Mesendoderm (in vitro differentiated cells): ENCODE data around the gene GJA5. TPM values are rescaled to one million over a fixed set of nuclear protein-coding genes. Genes with fewer than 3 reads are reported as not detected.
A peak's percentile ranks its signal among the peaks of the same experiment; 100 is the strongest.

Experiments
- DNase-seq: peaks from one replicate; pipeline ENCODE4 v3.0.0; 2013
- H2AK5ac ChIP-seq: 2 replicates; pipeline ENCODE4 v1.6.1; 2013; ENCODE audit warnings: low read length, inconsistent platforms
- H2BK120ac ChIP-seq: 2 replicates; pipeline ENCODE4 v1.6.1; 2013; ENCODE audit warnings: low read depth, mild to moderate bottlenecking, low read length, moderate library complexity, mixed read lengths
- H2BK15ac ChIP-seq: replicated peaks from 2 replicates; pipeline ENCODE4 v1.6.1; 2013; ENCODE audit warnings: low read depth, mild to moderate bottlenecking, moderate library complexity
- H2BK5ac ChIP-seq: 2 replicates; pipeline ENCODE4 v1.6.1; 2013; ENCODE audit warnings: low read length, inconsistent platforms
- H3K18ac ChIP-seq: 2 replicates; pipeline ENCODE4 v1.6.1; 2013; ENCODE audit warnings: mild to moderate bottlenecking, low read length, mixed read lengths
- H3K23ac ChIP-seq: one replicate; pipeline ENCODE4 v1.6.1; 2013; ENCODE audit warnings: low read length
- H3K27ac ChIP-seq: 2 replicates; pipeline ENCODE4 v1.5.1; 2013; ENCODE audit warnings: low read depth, mild to moderate bottlenecking, inconsistent platforms, low read length, moderate library complexity
- H3K27me3 ChIP-seq: 2 replicates; pipeline ENCODE4 v1.6.1; 2013; ENCODE audit warnings: low read length, control low read depth, mild to moderate bottlenecking, inconsistent platforms; ENCODE audit not compliant: insufficient read depth, poor library complexity
- H3K36me3 ChIP-seq: 2 replicates; pipeline ENCODE4 v1.6.1; 2013; ENCODE audit warnings: low read length, inconsistent platforms; ENCODE audit not compliant: control insufficient read depth, insufficient read depth
- H3K4ac ChIP-seq: one replicate; pipeline ENCODE4 v1.6.1; 2013; ENCODE audit warnings: low read depth, mild to moderate bottlenecking, low read length, moderate library complexity
- H3K4me1 ChIP-seq: 2 replicates; pipeline ENCODE4 v1.6.1; 2013; ENCODE audit warnings: low read depth, low read length, inconsistent platforms; ENCODE audit not compliant: control insufficient read depth
- H3K4me2 ChIP-seq: 2 replicates; pipeline ENCODE4 v1.6.1; 2013; ENCODE audit warnings: low read length
- H3K4me3 ChIP-seq: 2 replicates; pipeline ENCODE4 v1.5.1; 2013; ENCODE audit warnings: mild to moderate bottlenecking, low read length
- H3K56ac ChIP-seq: one replicate; pipeline ENCODE4 v1.6.1; 2013; ENCODE audit warnings: low read length
- H3K79me1 ChIP-seq: 2 replicates; pipeline ENCODE4 v1.6.1; 2013; ENCODE audit warnings: low read length, inconsistent platforms
- H3K79me2 ChIP-seq: 2 replicates; pipeline ENCODE4 v1.6.1; 2013; ENCODE audit warnings: mild to moderate bottlenecking, low read length; ENCODE audit not compliant: control insufficient read depth, insufficient read depth
- H3K9ac ChIP-seq: 2 replicates; pipeline ENCODE4 v1.6.1; 2013; ENCODE audit warnings: low read length, inconsistent platforms
- H4K5ac ChIP-seq: one replicate; pipeline ENCODE4 v1.6.1; 2013; ENCODE audit warnings: low read length
- H4K8ac ChIP-seq: one replicate; pipeline ENCODE4 v1.6.1; 2013; ENCODE audit warnings: low read depth, mild to moderate bottlenecking, control low read depth, low read length, moderate library complexity
- WGBS: extraction: QIAGEN DNeasy Blood & Tissue Kit; methylation state at CpG from one replicate; pipeline ENCODE4 v1.1.7; 2013; ENCODE audit warnings: low lambda C conversion rate, missing lambda C conversion rate; ENCODE audit not compliant: insufficient coverage; ENCODE audit errors: extremely low coverage; 5-methylcytosine and 5-hydroxymethylcytosine counted together
- polyA plus RNA-seq, 2 experiments: library from polyadenylated mRNA; stranded (reverse); fragments of 200-250 nt; gene quantifications; one replicate each; pipeline ENCODE4 v1.2.3, GENCODE V29; 2013

Gene GJA5
- 2.2 TPM for polyA plus RNA-seq (2013, experiment 1 of 2)
- 2.2 TPM for polyA plus RNA-seq (2013, experiment 2 of 2)

DNA sequence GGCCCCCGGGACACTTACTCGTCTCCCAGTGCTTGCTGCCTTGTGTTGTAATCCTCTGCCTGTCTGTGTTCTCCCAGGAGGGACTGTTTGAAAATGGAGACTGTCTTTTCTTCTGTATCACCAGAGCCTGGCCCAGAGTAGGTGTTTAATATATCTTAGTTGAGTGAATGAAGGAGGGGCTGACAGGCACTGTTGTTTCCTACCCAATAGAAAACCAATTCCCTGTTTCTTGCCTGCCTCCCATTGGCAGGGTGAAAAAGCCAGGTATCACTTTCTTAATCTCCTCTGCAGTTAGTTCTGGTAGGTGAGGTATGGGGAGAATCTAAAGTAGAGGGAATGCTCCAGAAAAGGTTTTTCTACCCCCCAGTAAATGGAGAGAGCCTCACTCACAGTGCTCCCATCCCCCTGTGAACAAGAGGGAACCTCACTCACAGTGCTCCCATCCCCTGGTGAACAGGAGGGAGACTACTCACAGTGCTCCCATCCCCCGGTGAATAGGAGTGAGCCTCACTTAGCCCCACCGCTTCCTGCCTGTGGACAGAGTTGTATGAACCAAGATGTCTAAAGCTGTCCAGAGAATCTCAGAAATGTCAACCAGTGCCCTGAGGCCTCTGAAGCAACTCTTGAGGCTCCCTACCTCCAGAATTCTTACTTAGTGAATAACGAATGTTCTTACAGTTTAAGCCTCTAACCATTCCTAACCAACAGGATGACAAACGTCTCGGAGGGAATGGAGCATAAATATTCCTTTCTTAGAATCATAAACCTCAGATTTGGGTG, at the start of gene GJA5:
Gene GJA5, minus strand, starts transcription at position 122 of the 780 bp plus-strand sequence. CDS start 1,364 bp downstream, outside the sequence.
- H2BK15ac ChIP-seq: no peak within 1 kb of the TSS
- no peaks in the 10 kb centered on the region for H3K27me3 ChIP-seq
- H3K4ac ChIP-seq: peak within 1 kb of the TSS; percentile 62
- H3K79me1 ChIP-seq: no peaks in the 10 kb centered on the region
- no peak within 1 kb of the TSS for H3K27ac ChIP-seq
- H4K8ac ChIP-seq: no peak within 1 kb of the TSS
- no peak within 1 kb of the TSS for H3K9ac ChIP-seq
- H3K56ac ChIP-seq: peak within 1 kb of the TSS; percentile 30
- H3K36me3 ChIP-seq: no peaks in the 10 kb centered on the region
- peak within 1 kb of the TSS; percentile 22 for H2AK5ac ChIP-seq
- no peak within 1 kb of the TSS for H3K23ac ChIP-seq
- no peak for DNase-seq
- H4K5ac ChIP-seq: no peak within 1 kb of the TSS
- H2BK5ac ChIP-seq: no peak within 1 kb of the TSS
- H2BK120ac ChIP-seq: no peak within 1 kb of the TSS
- H3K4me3 ChIP-seq: no peak within 1 kb of the TSS
- H3K79me2 ChIP-seq: no peaks in the 10 kb centered on the region
- no CpG with 5 or more reads among the region's 7 CpGs for WGBS
- no peak within 1 kb of the TSS for H3K18ac ChIP-seq
- peaks cover 2% of the 10 kb centered on the region for H3K4me1 ChIP-seq
- no peak within 1 kb of the TSS for H3K4me2 ChIP-seq

DNA sequence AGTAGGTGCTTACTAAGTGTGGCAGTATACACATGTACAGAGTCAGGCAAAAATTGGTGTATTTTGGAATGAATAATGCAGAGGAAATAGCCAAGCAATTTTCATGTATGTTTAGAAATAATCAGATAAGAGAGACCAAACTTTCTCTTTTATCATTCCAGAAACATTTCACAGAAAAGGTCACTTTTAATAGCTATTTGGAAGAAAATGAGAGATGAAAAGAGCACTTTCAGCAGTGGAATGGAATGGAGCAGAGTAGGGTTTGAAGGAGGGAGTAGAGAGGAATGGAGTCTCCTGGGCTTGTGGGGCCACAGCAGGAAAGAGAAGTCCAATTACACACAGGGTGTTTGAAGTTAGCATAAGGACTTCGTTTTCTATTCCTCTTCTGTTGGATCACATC, 48.8 kb upstream of the GJA5 start:
- H2AK5ac ChIP-seq: no peak overlapping the region
- no CpG with 5 or more reads among the region's 1 CpG for WGBS
- no peak overlapping the region for H3K4me3 ChIP-seq
- no peak overlapping the region for H3K4ac ChIP-seq
- no peak overlapping the region for H2BK15ac ChIP-seq
- H4K8ac ChIP-seq: no peak overlapping the region
- H3K27me3 ChIP-seq: no peaks in the 10 kb centered on the region
- H3K56ac ChIP-seq: no peak overlapping the region
- no peak overlapping the region for H3K27ac ChIP-seq
- no peak overlapping the region for H2BK120ac ChIP-seq
- H2BK5ac ChIP-seq: no peak overlapping the region
- peaks cover 9% of the 10 kb centered on the region for H3K4me1 ChIP-seq
- no peak for DNase-seq
- H3K9ac ChIP-seq: no peak overlapping the region
- H3K4me2 ChIP-seq: no peak overlapping the region
- no peaks in the 10 kb centered on the region for H3K36me3 ChIP-seq
- no peak overlapping the region for H4K5ac ChIP-seq
- no peaks in the 10 kb centered on the region for H3K79me2 ChIP-seq
- H3K79me1 ChIP-seq: no peaks in the 10 kb centered on the region
- H3K23ac ChIP-seq: no peak overlapping the region
- H3K18ac ChIP-seq: no peak overlapping the region

DNA sequence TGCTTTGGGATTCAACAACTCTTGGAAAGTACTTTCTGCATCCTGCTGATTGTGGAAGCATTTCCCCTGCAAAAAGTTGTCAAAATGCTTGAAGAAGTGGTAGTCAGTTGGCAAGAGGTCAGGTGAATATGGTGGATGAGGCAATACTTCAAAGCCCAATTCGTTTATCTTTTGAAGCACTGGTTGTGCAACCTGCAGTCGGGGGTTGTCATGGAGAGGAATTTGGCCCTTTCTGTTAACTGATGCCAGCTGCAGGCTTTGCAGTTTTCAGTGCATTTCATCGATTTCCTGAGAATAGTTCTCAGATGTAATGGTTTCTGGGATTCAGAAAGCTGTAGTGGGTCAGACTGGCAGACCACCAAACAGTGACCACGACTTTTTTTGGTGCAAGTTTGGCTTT, 47.6 kb upstream of the GJA5 start:
- no peaks in the 10 kb centered on the region for H3K79me2 ChIP-seq
- H2BK120ac ChIP-seq: no peak overlapping the region
- no peak overlapping the region for H3K23ac ChIP-seq
- peak; percentile 70 for DNase-seq
- no peak overlapping the region for H3K9ac ChIP-seq
- peaks cover 9% of the 10 kb centered on the region for H3K4me1 ChIP-seq
- no peaks in the 10 kb centered on the region for H3K27me3 ChIP-seq
- no peak overlapping the region for H3K27ac ChIP-seq
- H2BK15ac ChIP-seq: no peak overlapping the region
- H2AK5ac ChIP-seq: no peak overlapping the region
- no peak overlapping the region for H4K5ac ChIP-seq
- no peak overlapping the region for H3K4ac ChIP-seq
- no peaks in the 10 kb centered on the region for H3K79me1 ChIP-seq
- WGBS: no CpG with 5 or more reads among the region's 4 CpGs
- no peak overlapping the region for H3K56ac ChIP-seq
- no peak overlapping the region for H3K4me2 ChIP-seq
- no peak overlapping the region for H3K4me3 ChIP-seq
- H2BK5ac ChIP-seq: no peak overlapping the region
- no peaks in the 10 kb centered on the region for H3K36me3 ChIP-seq
- no peak overlapping the region for H4K8ac ChIP-seq
- H3K18ac ChIP-seq: no peak overlapping the region

DNA sequence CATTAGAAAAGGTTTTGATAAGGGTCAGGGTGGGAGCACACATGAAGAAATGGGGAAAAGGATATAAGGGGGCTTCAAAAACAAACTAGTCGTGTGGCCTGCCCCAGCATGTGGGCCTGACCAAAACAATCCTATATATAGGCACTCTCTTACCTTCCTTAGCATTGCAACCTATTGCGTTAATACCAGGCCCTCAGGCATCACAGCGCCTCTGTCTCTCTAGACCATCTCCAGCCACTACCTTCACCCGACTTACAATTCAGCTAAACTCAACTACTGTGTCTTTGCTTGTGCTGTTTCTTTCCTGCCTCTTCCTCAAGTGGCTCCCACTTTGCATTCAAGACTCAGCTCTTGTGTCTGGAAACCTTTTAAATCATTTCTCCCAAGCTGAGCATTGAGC, 47.0 kb upstream of the GJA5 start:
- Histone ChIP-seq H3K79me2 (no peaks in the 10 kb centered on the region), H3K27me3 (no peaks in the 10 kb centered on the region), H3K56ac (no peak overlapping the region), H2BK120ac (no peak overlapping the region), H2BK15ac (no peak overlapping the region), H3K27ac (no peak overlapping the region), H3K9ac (no peak overlapping the region), H2AK5ac (no peak overlapping the region), H4K8ac (no peak overlapping the region), H3K4me3 (no peak overlapping the region), H2BK5ac (no peak overlapping the region), H3K18ac (no peak overlapping the region), H4K5ac (no peak overlapping the region), H3K4ac (no peak overlapping the region), H3K23ac (no peak overlapping the region), H3K4me2 (no peak overlapping the region), H3K79me1 (no peaks in the 10 kb centered on the region), H3K36me3 (no peaks in the 10 kb centered on the region), H3K4me1 (peaks cover 3% of the 10 kb centered on the region)
- peak; percentile 65 for DNase-seq
- WGBS: no CpG with 5 or more reads among the region's 4 CpGs

DNA sequence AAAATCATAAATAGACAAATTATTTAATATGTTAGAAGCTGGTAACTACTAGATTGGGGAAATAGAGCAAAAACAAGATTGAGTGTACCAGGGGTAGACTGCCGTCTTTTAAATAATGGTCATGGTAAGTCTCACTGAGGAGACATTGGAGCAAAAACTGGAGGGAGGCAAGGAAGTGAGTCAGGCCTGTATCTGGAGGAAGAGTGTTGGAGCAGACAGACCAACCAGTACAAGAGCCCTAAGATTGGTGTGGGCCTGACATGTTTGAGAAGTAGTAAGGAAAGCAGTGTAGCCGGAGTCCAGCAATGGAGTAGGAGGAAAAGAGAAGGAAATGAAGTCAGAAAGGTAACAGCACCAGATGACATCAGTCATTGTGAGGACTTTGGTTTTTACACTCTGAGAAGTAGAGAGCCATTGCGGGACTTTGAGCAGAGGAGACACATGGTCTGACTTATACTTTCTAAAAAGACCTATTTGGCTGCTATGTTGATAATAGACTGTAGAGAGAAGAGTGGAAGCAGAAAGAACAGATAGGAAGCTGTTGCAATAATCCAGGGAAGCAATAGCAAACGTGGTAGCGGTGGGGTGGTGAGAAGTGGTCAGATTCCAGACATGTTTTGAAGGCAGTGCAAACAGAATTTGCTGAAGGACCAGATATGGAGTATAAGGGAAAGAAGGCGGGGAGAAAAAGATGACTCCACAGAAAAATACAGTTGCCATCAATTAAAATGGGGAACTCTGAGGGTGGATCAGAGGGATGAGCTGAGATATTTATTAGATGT, 44.7 kb upstream of the GJA5 start:
- Histone ChIP-seq H3K9ac (no peak overlapping the region), H3K23ac (no peak overlapping the region), H2AK5ac (no peak overlapping the region), H4K5ac (no peak overlapping the region), H3K56ac (no peak overlapping the region), H3K4me2 (no peak overlapping the region), H3K27ac (no peak overlapping the region), H3K18ac (no peak overlapping the region), H4K8ac (no peak overlapping the region), H3K4ac (no peak overlapping the region), H3K79me1 (no peaks in the 10 kb centered on the region), H3K27me3 (no peaks in the 10 kb centered on the region), H3K4me1 (peaks cover 3% of the 10 kb centered on the region), H2BK15ac (no peak overlapping the region), H3K79me2 (no peaks in the 10 kb centered on the region), H2BK5ac (no peak overlapping the region), H2BK120ac (no peak overlapping the region), H3K36me3 (no peaks in the 10 kb centered on the region), H3K4me3 (no peak overlapping the region)
- no CpG with 5 or more reads among the region's 6 CpGs for WGBS
- no peak for DNase-seq
